ENCODE measurements around the gene SLC16A2.

The SLC16A2 gene

DNA sequence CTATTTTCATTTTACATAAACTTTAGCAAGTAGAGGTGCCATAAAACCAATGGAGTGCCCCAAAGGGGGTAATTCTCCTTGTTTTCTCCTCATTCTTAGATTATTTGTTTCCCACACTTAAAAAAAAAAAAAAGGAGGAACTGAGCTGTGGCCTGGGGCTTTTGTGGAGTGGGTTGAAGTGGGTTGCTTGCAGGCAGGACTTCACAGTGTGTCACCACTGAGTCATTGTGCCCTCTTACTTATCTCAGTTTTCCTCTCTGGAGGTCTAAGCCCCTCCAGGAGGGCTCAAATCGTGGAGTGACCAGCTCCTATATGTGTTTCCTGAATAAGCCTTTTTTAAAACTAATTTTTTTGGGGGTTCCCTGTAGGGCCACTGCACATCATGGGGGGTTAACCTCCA lies 69.0 kb downstream of the SLC16A2 start:
- DNase-seq (ENCODE audit: low read depth, low spot score) = no peak
- H3K27me3 ChIP-seq (ENCODE audit: insufficient read depth, insufficient read length) = no peaks in the 10 kb centered on the region
- no peak overlapping the region for H3K9ac ChIP-seq (ENCODE audit: insufficient read length, low read depth)
- H3K4me1 ChIP-seq (ENCODE audit: insufficient read depth, insufficient read length) = peaks cover 4% of the 10 kb centered on the region
- no peaks in the 10 kb centered on the region for H3K9me3 ChIP-seq (ENCODE audit: insufficient read depth, low read length)
- H3K36me3 ChIP-seq (ENCODE audit: insufficient read depth, insufficient read length, low read length) = no peaks in the 10 kb centered on the region
- no peak for TF ChIP-seq ZNF274 (IDR thresholded peaks at IDR 0.05; ENCODE audit: low read depth, low read length)
- no peak for TF ChIP-seq YY1 (IDR thresholded peaks at IDR 0.05; ENCODE audit: insufficient read depth, insufficient read length)
- TF ChIP-seq SUZ12 (IDR thresholded peaks at IDR 0.05; ENCODE audit: extremely low read depth, insufficient read depth, insufficient read length) = no peak
- H3K4me3 ChIP-seq (ENCODE audit: insufficient read length, low read depth) = no peak overlapping the region

DNA sequence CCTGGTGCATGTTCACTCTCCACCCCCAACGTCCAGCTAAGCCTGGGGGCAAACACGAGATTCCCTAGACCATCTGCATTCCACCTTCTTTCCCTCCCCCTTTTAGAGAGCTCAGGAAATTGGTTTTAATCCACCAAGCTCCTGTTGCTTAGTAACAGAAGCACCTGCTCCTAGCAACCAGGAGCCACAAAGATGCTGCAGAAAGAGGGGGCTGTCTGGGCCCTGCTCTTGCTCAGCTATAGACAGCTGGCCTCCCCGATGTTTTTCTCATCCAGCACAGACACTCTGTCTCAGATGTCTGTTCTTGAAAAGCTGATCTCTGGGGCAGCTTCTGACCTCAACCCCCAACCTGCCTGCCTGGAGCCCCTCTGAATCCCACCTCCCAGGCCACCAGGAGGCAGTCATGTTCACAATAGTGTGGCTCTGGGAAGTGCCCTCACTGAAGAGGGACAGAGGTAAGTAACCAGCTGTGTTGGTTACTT lies 71.5 kb downstream of the SLC16A2 start:
- DNase-seq (ENCODE audit: low read depth, low spot score) = peak; percentile 89
- TF ChIP-seq YY1 (IDR thresholded peaks at IDR 0.05; ENCODE audit: insufficient read depth, insufficient read length) = no peak
- no peak for TF ChIP-seq SUZ12 (IDR thresholded peaks at IDR 0.05; ENCODE audit: extremely low read depth, insufficient read depth, insufficient read length)
- TF ChIP-seq ZNF274 (IDR thresholded peaks at IDR 0.05; ENCODE audit: low read depth, low read length) = no peak
- Histone ChIP-seq H3K27me3 (ENCODE audit: insufficient read depth, insufficient read length) (no peaks in the 10 kb centered on the region), H3K9ac (ENCODE audit: insufficient read length, low read depth) (no peak overlapping the region), H3K36me3 (ENCODE audit: insufficient read depth, insufficient read length, low read length) (no peaks in the 10 kb centered on the region), H3K4me3 (ENCODE audit: insufficient read length, low read depth) (no peak overlapping the region), H3K9me3 (ENCODE audit: insufficient read depth, low read length) (no peaks in the 10 kb centered on the region), H3K4me1 (ENCODE audit: insufficient read depth, insufficient read length) (peaks cover 4% of the 10 kb centered on the region)

DNA sequence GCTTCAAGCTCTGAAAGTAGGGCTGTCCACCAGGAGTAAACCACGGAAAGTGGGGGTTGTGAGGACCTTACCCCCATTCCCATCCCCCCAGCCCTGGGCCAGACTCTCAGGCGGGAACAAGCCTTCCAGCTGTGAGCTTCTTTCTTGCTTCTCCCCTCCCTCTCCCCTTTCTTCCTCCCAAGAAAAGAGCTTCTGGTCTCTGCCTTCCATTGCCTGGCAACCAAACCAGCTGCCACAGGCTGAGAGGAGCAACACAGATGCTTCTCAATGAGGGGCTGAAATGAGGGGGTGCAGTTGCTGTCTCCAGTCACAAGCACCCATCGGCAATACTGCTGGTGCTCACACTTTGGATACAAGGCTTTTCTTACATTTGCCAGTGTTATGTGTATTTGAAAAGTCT lies 72.5 kb downstream of the SLC16A2 start:
- no peak overlapping the region for H3K4me3 ChIP-seq (ENCODE audit: insufficient read length, low read depth)
- TF ChIP-seq ZNF274 (IDR thresholded peaks at IDR 0.05; ENCODE audit: low read depth, low read length) = no peak
- no peak for TF ChIP-seq YY1 (IDR thresholded peaks at IDR 0.05; ENCODE audit: insufficient read depth, insufficient read length)
- TF ChIP-seq SUZ12 (IDR thresholded peaks at IDR 0.05; ENCODE audit: extremely low read depth, insufficient read depth, insufficient read length) = no peak
- H3K9ac ChIP-seq (ENCODE audit: insufficient read length, low read depth) = no peak overlapping the region
- no peaks in the 10 kb centered on the region for H3K27me3 ChIP-seq (ENCODE audit: insufficient read depth, insufficient read length)
- peaks cover 4% of the 10 kb centered on the region for H3K4me1 ChIP-seq (ENCODE audit: insufficient read depth, insufficient read length)
- DNase-seq (ENCODE audit: low read depth, low spot score) = no peak
- H3K36me3 ChIP-seq (ENCODE audit: insufficient read depth, insufficient read length, low read length) = no peaks in the 10 kb centered on the region
- no peaks in the 10 kb centered on the region for H3K9me3 ChIP-seq (ENCODE audit: insufficient read depth, low read length)

DNA sequence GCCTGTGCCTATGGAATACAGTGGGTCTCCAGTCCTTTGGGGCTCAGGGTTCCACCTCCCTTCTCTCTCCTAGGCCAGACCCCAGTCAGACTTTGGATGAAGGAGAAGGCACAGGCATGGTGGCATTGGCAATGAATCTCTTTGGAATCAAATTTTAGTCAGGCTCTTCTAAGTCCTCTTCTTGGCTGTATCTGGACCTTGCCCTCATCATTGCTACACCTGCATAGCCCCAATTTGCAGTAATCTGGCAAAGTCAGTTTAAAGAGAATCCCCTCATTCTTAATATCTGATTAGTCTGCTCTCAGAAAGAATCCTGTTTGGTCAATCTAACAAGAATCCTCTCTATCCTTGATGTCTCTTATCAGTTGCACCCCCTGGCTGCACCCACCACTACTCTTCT lies 77.6 kb downstream of the SLC16A2 start:
- no peak overlapping the region for H3K9ac ChIP-seq (ENCODE audit: insufficient read length, low read depth)
- no peaks in the 10 kb centered on the region for H3K27me3 ChIP-seq (ENCODE audit: insufficient read depth, insufficient read length)
- H3K4me3 ChIP-seq (ENCODE audit: insufficient read length, low read depth) = no peak overlapping the region
- no peak for TF ChIP-seq YY1 (IDR thresholded peaks at IDR 0.05; ENCODE audit: insufficient read depth, insufficient read length)
- TF ChIP-seq SUZ12 (IDR thresholded peaks at IDR 0.05; ENCODE audit: extremely low read depth, insufficient read depth, insufficient read length) = no peak
- no peak for TF ChIP-seq ZNF274 (IDR thresholded peaks at IDR 0.05; ENCODE audit: low read depth, low read length)
- H3K36me3 ChIP-seq (ENCODE audit: insufficient read depth, insufficient read length, low read length) = no peaks in the 10 kb centered on the region
- DNase-seq (ENCODE audit: low read depth, low spot score) = no peak
- no peaks in the 10 kb centered on the region for H3K9me3 ChIP-seq (ENCODE audit: insufficient read depth, low read length)
- no peaks in the 10 kb centered on the region for H3K4me1 ChIP-seq (ENCODE audit: insufficient read depth, insufficient read length)

DNA sequence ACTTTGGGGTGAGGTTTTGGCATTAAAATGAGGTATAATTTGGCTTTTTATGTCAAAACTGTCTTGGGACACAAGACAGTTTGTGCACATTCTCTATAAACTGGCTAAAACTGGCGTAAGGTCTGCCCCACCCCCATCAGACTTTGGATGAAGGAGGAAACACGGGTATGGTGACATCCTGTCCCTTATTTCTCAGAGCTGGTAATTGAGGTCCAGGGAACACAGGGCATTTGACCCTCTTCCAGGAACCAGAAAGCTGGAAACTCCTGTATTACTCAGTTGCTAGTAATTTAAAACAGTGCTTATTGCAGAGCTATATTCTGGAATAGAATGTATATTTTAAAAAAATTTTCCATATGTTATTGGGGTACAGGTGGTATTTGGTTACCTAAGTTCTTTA lies 78.8 kb downstream of the SLC16A2 start:
- H3K9ac ChIP-seq (ENCODE audit: insufficient read length, low read depth) = no peak overlapping the region
- no peaks in the 10 kb centered on the region for H3K36me3 ChIP-seq (ENCODE audit: insufficient read depth, insufficient read length, low read length)
- DNase-seq (ENCODE audit: low read depth, low spot score) = no peak
- TF ChIP-seq YY1 (IDR thresholded peaks at IDR 0.05; ENCODE audit: insufficient read depth, insufficient read length) (no peak), ZNF274 (IDR thresholded peaks at IDR 0.05; ENCODE audit: low read depth, low read length) (no peak)
- no peak overlapping the region for H3K4me3 ChIP-seq (ENCODE audit: insufficient read length, low read depth)
- H3K27me3 ChIP-seq (ENCODE audit: insufficient read depth, insufficient read length) = no peaks in the 10 kb centered on the region
- no peaks in the 10 kb centered on the region for H3K9me3 ChIP-seq (ENCODE audit: insufficient read depth, low read length)
- no peaks in the 10 kb centered on the region for H3K4me1 ChIP-seq (ENCODE audit: insufficient read depth, insufficient read length)

DNA sequence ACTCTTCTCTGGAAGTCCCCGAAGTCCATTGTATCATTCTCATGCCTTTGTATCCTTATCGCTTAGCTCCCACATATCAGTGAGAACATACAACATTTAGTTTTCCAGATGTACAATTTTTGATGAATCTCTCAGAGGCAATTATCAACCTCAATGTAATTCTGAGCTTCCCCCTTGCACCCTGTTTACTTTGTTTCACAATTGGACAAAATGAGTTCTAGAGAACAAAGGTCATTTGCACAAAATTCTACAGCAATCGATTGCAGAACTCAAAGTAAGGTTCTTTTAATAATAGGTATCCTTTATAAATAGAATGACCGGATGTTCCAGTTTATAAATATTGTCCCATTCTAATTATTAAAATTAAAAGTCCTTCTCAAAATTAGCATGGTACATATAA lies 79.3 kb downstream of the SLC16A2 start:
- no peaks in the 10 kb centered on the region for H3K27me3 ChIP-seq (ENCODE audit: insufficient read depth, insufficient read length)

DNA sequence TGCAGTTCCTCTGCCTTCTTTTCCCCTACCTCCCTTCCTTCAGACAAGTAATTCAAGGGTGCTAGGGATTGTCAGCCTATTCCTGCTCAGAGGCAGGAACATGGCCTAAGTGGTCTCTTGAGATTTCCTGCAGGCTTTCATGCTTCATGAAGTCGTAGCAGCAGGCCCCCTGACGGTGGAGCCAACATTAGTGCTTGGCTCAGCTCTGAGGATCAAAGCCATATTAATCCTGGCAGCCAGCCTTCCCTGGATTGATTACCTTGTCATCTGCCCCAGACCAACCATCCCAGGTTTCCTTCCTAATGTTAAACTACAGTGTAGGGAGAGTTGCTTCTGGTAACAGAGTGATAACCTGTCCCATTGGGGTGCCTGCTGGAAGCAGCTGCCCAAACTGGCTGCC lies 84.1 kb downstream of the SLC16A2 start:
- Histone ChIP-seq H3K27me3 (ENCODE audit: insufficient read depth, insufficient read length) (no peaks in the 10 kb centered on the region), H3K36me3 (ENCODE audit: insufficient read depth, insufficient read length, low read length) (no peaks in the 10 kb centered on the region), H3K9me3 (ENCODE audit: insufficient read depth, low read length) (no peaks in the 10 kb centered on the region), H3K9ac (ENCODE audit: insufficient read length, low read depth) (no peak overlapping the region), H3K4me3 (ENCODE audit: insufficient read length, low read depth) (no peak overlapping the region), H3K4me1 (ENCODE audit: insufficient read depth, insufficient read length) (no peaks in the 10 kb centered on the region)
- TF ChIP-seq SUZ12 (IDR thresholded peaks at IDR 0.05; ENCODE audit: extremely low read depth, insufficient read depth, insufficient read length) = no peak
- no peak for TF ChIP-seq ZNF274 (IDR thresholded peaks at IDR 0.05; ENCODE audit: low read depth, low read length)
- TF ChIP-seq YY1 (IDR thresholded peaks at IDR 0.05; ENCODE audit: insufficient read depth, insufficient read length) = no peak
- no peak for DNase-seq (ENCODE audit: low read depth, low spot score)

More for the DNA sequence above, 79.3 kb downstream of the SLC16A2 start:
- Histone ChIP-seq H3K9ac (ENCODE audit: insufficient read length, low read depth) (no peak overlapping the region), H3K36me3 (ENCODE audit: insufficient read depth, insufficient read length, low read length) (no peaks in the 10 kb centered on the region), H3K4me3 (ENCODE audit: insufficient read length, low read depth) (no peak overlapping the region), H3K9me3 (ENCODE audit: insufficient read depth, low read length) (no peaks in the 10 kb centered on the region), H3K4me1 (ENCODE audit: insufficient read depth, insufficient read length) (no peaks in the 10 kb centered on the region)
- DNase-seq (ENCODE audit: low read depth, low spot score) = no peak
- TF ChIP-seq YY1 (IDR thresholded peaks at IDR 0.05; ENCODE audit: insufficient read depth, insufficient read length) (no peak), SUZ12 (IDR thresholded peaks at IDR 0.05; ENCODE audit: extremely low read depth, insufficient read depth, insufficient read length) (no peak), ZNF274 (IDR thresholded peaks at IDR 0.05; ENCODE audit: low read depth, low read length) (no peak)
